HEK293 (cell line): ENCODE results near the gene ATP6V1B1.

Experiments
- CTCF ChIA-PET: fragments of 350-600 bp; formaldehyde crosslinking; extraction: SDS; loops from one replicate; lab custom pipeline; 2021; ENCODE audit warnings: antibody characterized with exemption; lab: Yijun Ruan, JAX
- POLR2A ChIA-PET: fragments of 300-600 bp; formaldehyde crosslinking; extraction: SDS; loops from one replicate; lab custom pipeline; 2020; ENCODE audit warnings: antibody characterized with exemption, inconsistent platforms; lab: Yijun Ruan, JAX
- H3K27ac ChIP-seq: fragments of 200-500 bp; sonication (Bioruptor generic); 2 replicates; pipeline ENCODE4 v1.5.1; 2014; ENCODE audit warnings: low read depth, low read length, control low read depth, inconsistent platforms; ENCODE audit errors: extremely low read depth
- H3K36me3 ChIP-seq, 2 experiments: fragments of 200-500 bp in 1 of 2; sonication (Bioruptor generic) in 1 of 2; 1 replicate in 1 of 2; 2 replicates in 1 of 2; pipeline ENCODE4 v1.5.1; 2014 to 2017; ENCODE audit warnings: inconsistent platforms in 2 of 2, low read length in 2 of 2; ENCODE audit not compliant: control insufficient read depth in 2 of 2, insufficient read depth in 1 of 2
- H3K4me1 ChIP-seq: fragments of 200-500 bp; sonication (Bioruptor generic); 2 replicates; pipeline ENCODE4 v1.5.1; 2014; ENCODE audit warnings: mild to moderate bottlenecking, low read length, inconsistent platforms; ENCODE audit not compliant: control insufficient read depth, insufficient read depth
- H3K4me3 ChIP-seq: 2 replicates; pipeline ENCODE4 v1.5.1; 2011; ENCODE audit warnings: low read depth, mild to moderate bottlenecking, control low read depth, low read length, moderate library complexity
- H3K9me3 ChIP-seq: fragments of 200-500 bp; sonication (Bioruptor generic); 2 replicates; pipeline ENCODE4 v1.5.1; 2014; ENCODE audit warnings: low read depth, low read length, inconsistent platforms; ENCODE audit not compliant: control insufficient read depth, insufficient read depth
- CTCF ChIP-seq: fragments of 450-650 bp; formaldehyde crosslinking; IDR thresholded peaks from 2 replicates; pipeline ENCODE4 v1.5.1; 2016; ENCODE audit warnings: missing biosample characterization, missing genetic modification characterization
- KLF7 ChIP-seq: fragments of 450-650 bp; formaldehyde crosslinking; IDR thresholded peaks from 2 replicates; pipeline ENCODE4 v1.5.1; 2016; ENCODE audit warnings: missing biosample characterization, missing genetic modification characterization, borderline replicate concordance
- PATZ1 ChIP-seq: fragments of 450-650 bp; formaldehyde crosslinking; IDR thresholded peaks from 2 replicates; pipeline ENCODE4 v1.5.1; 2016; ENCODE audit warnings: missing biosample characterization, missing genetic modification characterization
- SETDB1 ChIP-seq: IDR thresholded peaks from one replicate; pipeline ENCODE4 v1.6.1; 2017; ENCODE audit warnings: mild to moderate bottlenecking, low read length, moderate library complexity, mixed read lengths; ENCODE audit not compliant: insufficient read length
- SP3 ChIP-seq: fragments of 450-650 bp; formaldehyde crosslinking; IDR thresholded peaks from 2 replicates; pipeline ENCODE4 v1.5.1; 2016; ENCODE audit warnings: missing biosample characterization, missing genetic modification characterization
- TRIM28 ChIP-seq: IDR thresholded peaks from 2 replicates; pipeline ENCODE4 v1.6.1; 2011; ENCODE audit warnings: low read length, control low read depth, borderline replicate concordance
- ZBTB8A ChIP-seq: fragments of 450-650 bp; formaldehyde crosslinking; IDR thresholded peaks from 2 replicates; pipeline ENCODE4 v1.5.1; 2016; ENCODE audit warnings: missing biosample characterization, missing genetic modification characterization
- ZFP37 ChIP-seq: fragments of 450-650 bp; formaldehyde crosslinking; IDR thresholded peaks from 2 replicates; pipeline ENCODE4 v1.5.1; 2016; ENCODE audit warnings: missing biosample characterization, missing genetic modification characterization
- ZFP41 ChIP-seq: fragments of 450-650 bp; formaldehyde crosslinking; IDR thresholded peaks from 2 replicates; pipeline ENCODE4 v1.5.1; 2016; ENCODE audit warnings: missing biosample characterization, missing genetic modification characterization, borderline replicate concordance
- ZNF112 ChIP-seq: fragments of 450-650 bp; formaldehyde crosslinking; IDR thresholded peaks from 2 replicates; pipeline ENCODE4 v1.5.0; 2017; ENCODE audit warnings: missing biosample characterization, missing genetic modification characterization
- ZNF114 ChIP-seq: fragments of 450-650 bp; formaldehyde crosslinking; IDR thresholded peaks from 2 replicates; pipeline ENCODE4 v1.5.0; 2017; ENCODE audit warnings: missing biosample characterization, missing genetic modification characterization
- ZNF24 ChIP-seq: fragments of 450-650 bp; formaldehyde crosslinking; IDR thresholded peaks from 2 replicates; pipeline ENCODE4 v1.5.1; 2016; ENCODE audit warnings: missing biosample characterization, missing genetic modification characterization
- ZNF292 ChIP-seq: fragments of 450-650 bp; formaldehyde crosslinking; IDR thresholded peaks from 2 replicates; pipeline ENCODE4 v1.5.1; 2016; ENCODE audit warnings: low read depth, missing biosample characterization, missing genetic modification characterization, borderline replicate concordance
- ZNF404 ChIP-seq: fragments of 450-650 bp; formaldehyde crosslinking; IDR thresholded peaks from 2 replicates; pipeline ENCODE4 v1.5.1; 2017; ENCODE audit warnings: missing biosample characterization, missing genetic modification characterization
- ZNF416 ChIP-seq: fragments of 450-650 bp; formaldehyde crosslinking; IDR thresholded peaks from 2 replicates; pipeline ENCODE4 v1.5.1; 2016; ENCODE audit warnings: missing biosample characterization, missing genetic modification characterization
- ZNF473 ChIP-seq: fragments of 450-650 bp; formaldehyde crosslinking; IDR thresholded peaks from 2 replicates; pipeline ENCODE4 v1.5.1; 2017; ENCODE audit warnings: missing biosample characterization, missing genetic modification characterization
- ZNF560 ChIP-seq: fragments of 450-650 bp; formaldehyde crosslinking; IDR thresholded peaks from 2 replicates; pipeline ENCODE4 v1.5.1; 2017; ENCODE audit warnings: missing biosample characterization, missing genetic modification characterization, borderline replicate concordance
- ZNF670 ChIP-seq: fragments of 450-650 bp; formaldehyde crosslinking; IDR thresholded peaks from 2 replicates; pipeline ENCODE4 v1.5.1; 2016; ENCODE audit warnings: missing biosample characterization, missing genetic modification characterization, low read depth
- ZNF707 ChIP-seq: fragments of 450-650 bp; formaldehyde crosslinking; IDR thresholded peaks from 2 replicates; pipeline ENCODE4 v1.5.1; 2016; ENCODE audit warnings: missing biosample characterization, missing genetic modification characterization
- ZNF791 ChIP-seq: fragments of 450-650 bp; formaldehyde crosslinking; IDR thresholded peaks from 2 replicates; pipeline ENCODE4 v1.5.1; 2016; ENCODE audit warnings: missing biosample characterization, missing genetic modification characterization
- ZNF837 ChIP-seq: fragments of 450-650 bp; formaldehyde crosslinking; IDR thresholded peaks from 2 replicates; pipeline ENCODE4 v1.5.1; 2016; ENCODE audit warnings: missing biosample characterization, missing genetic modification characterization
- TF ChIP-seq, protein P1 (sequence below): fragments of 450-650 bp; formaldehyde crosslinking; IDR thresholded peaks from 2 replicates; pipeline ENCODE4 v1.5.1; 2016; ENCODE audit warnings: missing biosample characterization, missing genetic modification characterization
- TF ChIP-seq, protein P2 (sequence below): fragments of 450-650 bp; formaldehyde crosslinking; IDR thresholded peaks from 2 replicates; pipeline ENCODE4 v1.5.1; 2016; ENCODE audit warnings: missing biosample characterization, missing genetic modification characterization
- TF ChIP-seq, protein P3 (sequence below): fragments of 450-650 bp; formaldehyde crosslinking; IDR thresholded peaks from 2 replicates; pipeline ENCODE4 v1.5.1; 2017; ENCODE audit warnings: missing biosample characterization, mild to moderate bottlenecking, missing genetic modification characterization, moderate library complexity

The ATP6V1B1 gene

GRCh38 chr2:70905443-70906421, 30.0 kb upstream of the ATP6V1B1 start:
- Histone ChIP-seq H3K9me3 (no peaks in the 10 kb centered on the region), H3K4me1 (peaks cover 2% of the 10 kb centered on the region; the same call in 1 of the 2 replicates), H3K27ac (no peak overlapping the region), H3K4me3 (no peak overlapping the region), H3K36me3 (peaks cover 5 to 37% of the 10 kb centered on the region in 2 experiments; a peak in 2 of 3 replicates)
- POLR2A ChIA-PET = interaction anchor here (0.7 kb wide), 1 partner anchor 723 kb away, joined by 3 read pairs; no protein-coding TSS in a partner anchor
- CTCF ChIA-PET = no interaction called here
- TF ChIP-seq ZNF416 (tag by site-specific recombination) (no peak), ZNF292 (tag by site-specific recombination) (no peak), SETDB1 (no peak), ZNF560 (tag by site-specific recombination) (no peak), ZNF112 (tag by site-specific recombination) (no peak)

GRCh38 chr2:70906439-70907005, 29.2 kb upstream of the ATP6V1B1 start:
- Histone ChIP-seq H3K27ac (no peak overlapping the region), H3K4me3 (no peak overlapping the region)
- CTCF ChIA-PET = no interaction called here
- no peak for TF ChIP-seq ZNF670 (tag by site-specific recombination)
- TF ChIP-seq ZNF791 (tag by site-specific recombination) = no peak
- no peak for TF ChIP-seq KLF7 (tag by site-specific recombination)
- no peak for TF ChIP-seq ZFP41
- TF ChIP-seq TRIM28 = no peak
- TF ChIP-seq, protein P1, sequence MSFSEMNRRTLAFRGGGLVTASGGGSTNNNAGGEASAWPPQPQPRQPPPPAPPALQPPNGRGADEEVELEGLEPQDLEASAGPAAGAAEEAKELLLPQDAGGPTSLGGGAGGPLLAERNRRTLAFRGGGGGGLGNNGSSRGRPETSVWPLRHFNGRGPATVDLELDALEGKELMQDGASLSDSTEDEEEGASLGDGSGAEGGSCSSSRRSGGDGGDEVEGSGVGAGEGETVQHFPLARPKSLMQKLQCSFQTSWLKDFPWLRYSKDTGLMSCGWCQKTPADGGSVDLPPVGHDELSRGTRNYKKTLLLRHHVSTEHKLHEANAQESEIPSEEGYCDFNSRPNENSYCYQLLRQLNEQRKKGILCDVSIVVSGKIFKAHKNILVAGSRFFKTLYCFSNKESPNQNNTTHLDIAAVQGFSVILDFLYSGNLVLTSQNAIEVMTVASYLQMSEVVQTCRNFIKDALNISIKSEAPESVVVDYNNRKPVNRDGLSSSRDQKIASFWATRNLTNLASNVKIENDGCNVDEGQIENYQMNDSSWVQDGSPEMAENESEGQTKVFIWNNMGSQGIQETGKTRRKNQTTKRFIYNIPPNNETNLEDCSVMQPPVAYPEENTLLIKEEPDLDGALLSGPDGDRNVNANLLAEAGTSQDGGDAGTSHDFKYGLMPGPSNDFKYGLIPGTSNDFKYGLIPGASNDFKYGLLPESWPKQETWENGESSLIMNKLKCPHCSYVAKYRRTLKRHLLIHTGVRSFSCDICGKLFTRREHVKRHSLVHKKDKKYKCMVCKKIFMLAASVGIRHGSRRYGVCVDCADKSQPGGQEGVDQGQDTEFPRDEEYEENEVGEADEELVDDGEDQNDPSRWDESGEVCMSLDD = no peak
- TF ChIP-seq ZNF24 (tag by site-specific recombination) = no peak
- TF ChIP-seq PATZ1 (tag by site-specific recombination) = no peak
- TF ChIP-seq, protein P2, sequence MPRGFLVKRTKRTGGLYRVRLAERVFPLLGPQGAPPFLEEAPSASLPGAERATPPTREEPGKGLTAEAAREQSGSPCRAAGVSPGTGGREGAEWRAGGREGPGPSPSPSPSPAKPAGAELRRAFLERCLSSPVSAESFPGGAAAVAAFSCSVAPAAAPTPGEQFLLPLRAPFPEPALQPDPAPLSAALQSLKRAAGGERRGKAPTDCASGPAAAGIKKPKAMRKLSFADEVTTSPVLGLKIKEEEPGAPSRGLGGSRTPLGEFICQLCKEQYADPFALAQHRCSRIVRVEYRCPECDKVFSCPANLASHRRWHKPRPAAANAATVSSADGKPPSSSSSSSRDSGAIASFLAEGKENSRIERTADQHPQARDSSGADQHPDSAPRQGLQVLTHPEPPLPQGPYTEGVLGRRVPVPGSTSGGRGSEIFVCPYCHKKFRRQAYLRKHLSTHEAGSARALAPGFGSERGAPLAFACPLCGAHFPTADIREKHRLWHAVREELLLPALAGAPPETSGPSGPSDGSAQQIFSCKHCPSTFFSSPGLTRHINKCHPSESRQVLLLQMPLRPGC (tag by site-specific recombination) = no peak
- no peak for TF ChIP-seq ZBTB8A (tag by site-specific recombination)
- no peak for TF ChIP-seq CTCF (tag by site-specific recombination)
- no peak for TF ChIP-seq ZNF707
- no peak for TF ChIP-seq ZFP37 (tag by site-specific recombination)
- TF ChIP-seq, protein P3, sequence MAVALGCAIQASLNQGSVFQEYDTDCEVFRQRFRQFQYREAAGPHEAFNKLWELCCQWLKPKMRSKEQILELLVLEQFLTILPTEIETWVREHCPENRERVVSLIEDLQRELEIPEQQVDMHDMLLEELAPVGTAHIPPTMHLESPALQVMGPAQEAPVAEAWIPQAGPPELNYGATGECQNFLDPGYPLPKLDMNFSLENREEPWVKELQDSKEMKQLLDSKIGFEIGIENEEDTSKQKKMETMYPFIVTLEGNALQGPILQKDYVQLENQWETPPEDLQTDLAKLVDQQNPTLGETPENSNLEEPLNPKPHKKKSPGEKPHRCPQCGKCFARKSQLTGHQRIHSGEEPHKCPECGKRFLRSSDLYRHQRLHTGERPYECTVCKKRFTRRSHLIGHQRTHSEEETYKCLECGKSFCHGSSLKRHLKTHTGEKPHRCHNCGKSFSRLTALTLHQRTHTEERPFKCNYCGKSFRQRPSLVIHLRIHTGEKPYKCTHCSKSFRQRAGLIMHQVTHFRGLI (tag by site-specific recombination) = no peak
- no peak for TF ChIP-seq ZNF404 (tag by site-specific recombination)
- no peak for TF ChIP-seq SP3 (tag by site-specific recombination)
- TF ChIP-seq ZNF114 (tag by site-specific recombination) = no peak
- no peak for TF ChIP-seq ZNF473 (tag by site-specific recombination)
- TF ChIP-seq ZNF837 (tag by site-specific recombination) = no peak
- TF ChIP-seq, all 188 proteins: peak for 0
- POLR2A ChIA-PET = interaction anchor here (0.6 to 0.7 kb wide), 2 partner anchors 162 to 724 kb away, joined by 3 read pairs; partner anchors contain the start of gene NAGK
- Histone ChIP-seq H3K9me3 (no peaks in the 10 kb centered on the region), H3K36me3 (peaks cover 5 to 37% of the 10 kb centered on the region in 2 experiments; a peak in 2 of 3 replicates), H3K4me1 (peaks cover 2% of the 10 kb centered on the region; the same call in 1 of the 2 replicates)
